ENCODE data around the gene POLN.

POLN gene

GRCh38 chr4:2087170-2087569 lies 154.8 kb downstream of the POLN start:
- ChIA-PET POLR2A (no interaction called here), CTCF (no interaction called here)
- Histone ChIP-seq H3K9me3 (ENCODE audit: control extremely low read depth in 1 of 5, control insufficient read depth in 4 of 5, insufficient read depth in 2 of 5, low read depth in 1 of 5, low read length in 4 of 5) (peaks cover 0 to 4% (median 0%) of the 10 kb centered on the region in 5 experiments), H3K4me3 (ENCODE audit: control insufficient read depth in 1 of 7, extremely low read depth in 1 of 7, insufficient read depth in 4 of 7, low read depth in 2 of 7, low read length in 6 of 7) (no peak overlapping the region), H3K4me1 (ENCODE audit: control extremely low read depth in 1 of 4, control insufficient read depth in 4 of 4, insufficient read depth in 4 of 4, low read length in 3 of 4) (no peaks in the 10 kb centered on the region), H3K27me3 (replicated peaks in 2 of 5; ENCODE audit: control insufficient read depth in 4 of 5, insufficient read depth in 5 of 5, low read length in 4 of 5) (peaks cover 0 to 9% (median 1%) of the 10 kb centered on the region in 5 experiments), H3K36me3 (ENCODE audit: control insufficient read depth in 4 of 4, insufficient read depth in 4 of 4, low read length in 3 of 4) (no peaks in the 10 kb centered on the region), H3K27ac (ENCODE audit: insufficient read depth in 1 of 2, low read depth in 1 of 2, low read length in 2 of 2, poor library complexity in 1 of 2, severe bottlenecking in 2 of 2) (no peak overlapping the region)
- no peak for DNase-seq

GRCh38 chr4:2085496-2085901 lies 156.4 kb downstream of the POLN start:
- H3K9me3 ChIP-seq (ENCODE audit: control extremely low read depth in 1 of 5, control insufficient read depth in 4 of 5, insufficient read depth in 2 of 5, low read depth in 1 of 5, low read length in 4 of 5) = peaks cover 0 to 4% (median 0%) of the 10 kb centered on the region in 5 experiments
- DNase-seq = no peak
- H3K27ac ChIP-seq (ENCODE audit: insufficient read depth in 1 of 2, low read depth in 1 of 2, low read length in 2 of 2, poor library complexity in 1 of 2, severe bottlenecking in 2 of 2) = no peak overlapping the region
- WGBS (ENCODE audit: insufficient coverage) = 96% methylated on average over 8 of the region's 8 CpGs
- peaks cover 0 to 5% (median 1%) of the 10 kb centered on the region in 5 experiments for H3K27me3 ChIP-seq (replicated peaks in 2 of 5; ENCODE audit: control insufficient read depth in 4 of 5, insufficient read depth in 5 of 5, low read length in 4 of 5)
- H3K4me3 ChIP-seq (ENCODE audit: control insufficient read depth in 1 of 7, extremely low read depth in 1 of 7, insufficient read depth in 4 of 7, low read depth in 2 of 7, low read length in 6 of 7) = no peak overlapping the region
- H3K36me3 ChIP-seq (ENCODE audit: control insufficient read depth in 4 of 4, insufficient read depth in 4 of 4, low read length in 3 of 4) = no peaks in the 10 kb centered on the region
- CTCF ChIA-PET = no interaction called here
- H3K4me1 ChIP-seq (ENCODE audit: control extremely low read depth in 1 of 4, control insufficient read depth in 4 of 4, insufficient read depth in 4 of 4, low read length in 3 of 4) = no peaks in the 10 kb centered on the region
- POLR2A ChIA-PET = no interaction called here

GRCh38 chr4:2084316-2084715 lies 157.6 kb downstream of the POLN start:
- CTCF ChIA-PET = interaction anchor here (1.0 kb wide), 1 partner anchor 8 kb away, joined by 3 read pairs; no protein-coding TSS in a partner anchor
- 97% methylated on average over 13 of the region's 13 CpGs for WGBS (ENCODE audit: insufficient coverage)

GRCh38 chr4:2083826-2084160 lies 158.1 kb downstream of the POLN start:
- WGBS (ENCODE audit: insufficient coverage) = 97% methylated on average over 5 of the region's 6 CpGs
- Histone ChIP-seq H3K27ac (ENCODE audit: insufficient read depth in 1 of 2, low read depth in 1 of 2, low read length in 2 of 2, poor library complexity in 1 of 2, severe bottlenecking in 2 of 2) (no peak overlapping the region), H3K4me3 (ENCODE audit: control insufficient read depth in 1 of 7, extremely low read depth in 1 of 7, insufficient read depth in 4 of 7, low read depth in 2 of 7, low read length in 6 of 7) (no peak overlapping the region), H3K27me3 (replicated peaks in 2 of 5; ENCODE audit: control insufficient read depth in 4 of 5, insufficient read depth in 5 of 5, low read length in 4 of 5) (peaks cover 0 to 5% (median under 1%) of the 10 kb centered on the region in 5 experiments), H3K4me1 (ENCODE audit: control extremely low read depth in 1 of 4, control insufficient read depth in 4 of 4, insufficient read depth in 4 of 4, low read length in 3 of 4) (no peaks in the 10 kb centered on the region), H3K9me3 (ENCODE audit: control extremely low read depth in 1 of 5, control insufficient read depth in 4 of 5, insufficient read depth in 2 of 5, low read depth in 1 of 5, low read length in 4 of 5) (peaks cover 0 to 4% (median 0%) of the 10 kb centered on the region in 5 experiments), H3K36me3 (ENCODE audit: control insufficient read depth in 4 of 4, insufficient read depth in 4 of 4, low read length in 3 of 4) (no peaks in the 10 kb centered on the region)
- no peak for DNase-seq
- POLR2A ChIA-PET = no interaction called here
- CTCF ChIA-PET = interaction anchor here (1.0 kb wide), 1 partner anchor 8 kb away, joined by 3 read pairs; no protein-coding TSS in a partner anchor

More at GRCh38 chr4:2084316-2084715, 157.6 kb downstream of the POLN start:
- Histone ChIP-seq H3K27ac (ENCODE audit: insufficient read depth in 1 of 2, low read depth in 1 of 2, low read length in 2 of 2, poor library complexity in 1 of 2, severe bottlenecking in 2 of 2) (no peak overlapping the region), H3K4me3 (ENCODE audit: control insufficient read depth in 1 of 7, extremely low read depth in 1 of 7, insufficient read depth in 4 of 7, low read depth in 2 of 7, low read length in 6 of 7) (no peak overlapping the region), H3K36me3 (ENCODE audit: control insufficient read depth in 4 of 4, insufficient read depth in 4 of 4, low read length in 3 of 4) (no peaks in the 10 kb centered on the region), H3K4me1 (ENCODE audit: control extremely low read depth in 1 of 4, control insufficient read depth in 4 of 4, insufficient read depth in 4 of 4, low read length in 3 of 4) (no peaks in the 10 kb centered on the region), H3K27me3 (replicated peaks in 2 of 5; ENCODE audit: control insufficient read depth in 4 of 5, insufficient read depth in 5 of 5, low read length in 4 of 5) (peaks cover 0 to 5% (median 1%) of the 10 kb centered on the region in 5 experiments), H3K9me3 (ENCODE audit: control extremely low read depth in 1 of 5, control insufficient read depth in 4 of 5, insufficient read depth in 2 of 5, low read depth in 1 of 5, low read length in 4 of 5) (peaks cover 0 to 4% (median 0%) of the 10 kb centered on the region in 5 experiments)
- DNase-seq = no peak
- POLR2A ChIA-PET = no interaction called here

GRCh38 chr4:2083116-2083825 lies 158.7 kb downstream of the POLN start:
- peaks cover 0 to 4% (median 0%) of the 10 kb centered on the region in 5 experiments for H3K9me3 ChIP-seq (ENCODE audit: control extremely low read depth in 1 of 5, control insufficient read depth in 4 of 5, insufficient read depth in 2 of 5, low read depth in 1 of 5, low read length in 4 of 5)
- peaks cover 0 to 5% (median 0%) of the 10 kb centered on the region in 5 experiments for H3K27me3 ChIP-seq (replicated peaks in 2 of 5; ENCODE audit: control insufficient read depth in 4 of 5, insufficient read depth in 5 of 5, low read length in 4 of 5)
- H3K27ac ChIP-seq (ENCODE audit: insufficient read depth in 1 of 2, low read depth in 1 of 2, low read length in 2 of 2, poor library complexity in 1 of 2, severe bottlenecking in 2 of 2) = no peak overlapping the region
- 97% methylated on average over 15 of the region's 15 CpGs for WGBS (ENCODE audit: insufficient coverage)
- CTCF ChIA-PET = interaction anchor here (1.0 kb wide), 1 partner anchor 9 kb away, joined by 3 read pairs; no protein-coding TSS in a partner anchor
- no peak overlapping the region for H3K4me3 ChIP-seq (ENCODE audit: control insufficient read depth in 1 of 7, extremely low read depth in 1 of 7, insufficient read depth in 4 of 7, low read depth in 2 of 7, low read length in 6 of 7)
- H3K36me3 ChIP-seq (ENCODE audit: control insufficient read depth in 4 of 4, insufficient read depth in 4 of 4, low read length in 3 of 4) = no peaks in the 10 kb centered on the region
- DNase-seq = no peak
- no peaks in the 10 kb centered on the region for H3K4me1 ChIP-seq (ENCODE audit: control extremely low read depth in 1 of 4, control insufficient read depth in 4 of 4, insufficient read depth in 4 of 4, low read length in 3 of 4)
- POLR2A ChIA-PET = no interaction called here

GRCh38 chr4:2082627-2083026 lies 159.3 kb downstream of the POLN start:
- H3K36me3 ChIP-seq (ENCODE audit: control insufficient read depth in 4 of 4, insufficient read depth in 4 of 4, low read length in 3 of 4) = no peaks in the 10 kb centered on the region
- H3K27ac ChIP-seq (ENCODE audit: insufficient read depth in 1 of 2, low read depth in 1 of 2, low read length in 2 of 2, poor library complexity in 1 of 2, severe bottlenecking in 2 of 2) = no peak overlapping the region
- peaks cover 0 to 4% (median 0%) of the 10 kb centered on the region in 5 experiments for H3K9me3 ChIP-seq (ENCODE audit: control extremely low read depth in 1 of 5, control insufficient read depth in 4 of 5, insufficient read depth in 2 of 5, low read depth in 1 of 5, low read length in 4 of 5)
- no peak for DNase-seq
- H3K4me3 ChIP-seq (ENCODE audit: control insufficient read depth in 1 of 7, extremely low read depth in 1 of 7, insufficient read depth in 4 of 7, low read depth in 2 of 7, low read length in 6 of 7) = no peak overlapping the region
- no peaks in the 10 kb centered on the region for H3K4me1 ChIP-seq (ENCODE audit: control extremely low read depth in 1 of 4, control insufficient read depth in 4 of 4, insufficient read depth in 4 of 4, low read length in 3 of 4)
- H3K27me3 ChIP-seq (replicated peaks in 2 of 5; ENCODE audit: control insufficient read depth in 4 of 5, insufficient read depth in 5 of 5, low read length in 4 of 5) = peaks cover 0 to 5% (median 0%) of the 10 kb centered on the region in 5 experiments
- WGBS (ENCODE audit: insufficient coverage) = 100% methylated on average over 3 of the region's 4 CpGs
- POLR2A ChIA-PET = no interaction called here
- CTCF ChIA-PET = interaction anchor here (1.4 kb wide), 1 partner anchor 11 kb away, joined by 3 read pairs; no protein-coding TSS in a partner anchor

GRCh38 chr4:2082118-2082517 lies 159.8 kb downstream of the POLN start:
- H3K4me1 ChIP-seq (ENCODE audit: control extremely low read depth in 1 of 4, control insufficient read depth in 4 of 4, insufficient read depth in 4 of 4, low read length in 3 of 4) = no peaks in the 10 kb centered on the region
- CTCF ChIA-PET = interaction anchor here (1.4 kb wide), 1 partner anchor 12 kb away, joined by 3 read pairs; no protein-coding TSS in a partner anchor
- DNase-seq = no peak
- peaks cover 0 to 5% (median 0%) of the 10 kb centered on the region in 5 experiments for H3K27me3 ChIP-seq (replicated peaks in 2 of 5; ENCODE audit: control insufficient read depth in 4 of 5, insufficient read depth in 5 of 5, low read length in 4 of 5)
- POLR2A ChIA-PET = no interaction called here
- no peak overlapping the region for H3K27ac ChIP-seq (ENCODE audit: insufficient read depth in 1 of 2, low read depth in 1 of 2, low read length in 2 of 2, poor library complexity in 1 of 2, severe bottlenecking in 2 of 2)
- peaks cover 0 to 2% (median 0%) of the 10 kb centered on the region in 5 experiments for H3K9me3 ChIP-seq (ENCODE audit: control extremely low read depth in 1 of 5, control insufficient read depth in 4 of 5, insufficient read depth in 2 of 5, low read depth in 1 of 5, low read length in 4 of 5)
- no peaks in the 10 kb centered on the region for H3K36me3 ChIP-seq (ENCODE audit: control insufficient read depth in 4 of 4, insufficient read depth in 4 of 4, low read length in 3 of 4)
- 100% methylated on average over 3 of the region's 3 CpGs for WGBS (ENCODE audit: insufficient coverage)
- no peak overlapping the region for H3K4me3 ChIP-seq (ENCODE audit: control insufficient read depth in 1 of 7, extremely low read depth in 1 of 7, insufficient read depth in 4 of 7, low read depth in 2 of 7, low read length in 6 of 7)

Measured in common myeloid progenitor, CD34-positive (primary cell).